DLD1 (cell line): ENCODE data around the gene FAM177A1.

Experiments used
- in situ Hi-C: cut with HindIII; loops from 2 replicates; pipeline ENCODE4 v1.10.0; 2017; ENCODE audit warnings: low sequenced_read_pairs

Gene FAM177A1

GRCh38 chr14:35122696-35123387 is 76.8 kb downstream of the FAM177A1 start:
- in situ Hi-C loops: no loop called here

GRCh38 chr14:35123388-35123703 is 77.3 kb downstream of the FAM177A1 start:
- in situ Hi-C loops: no loop called here

- in situ Hi-C loops: no loop called here
Observed at GRCh38 chr14:35124127-35124526, 78.1 kb downstream of the FAM177A1 start.
